Astrocyte of the cerebellum (primary cell): ENCODE measurements around the gene ALDH1L2.

Experiments
- DNase-seq: peaks from one replicate; pipeline ENCODE4 v3.0.0-alpha.2; 2011; ENCODE audit warnings: low read depth
- H3K4me3 ChIP-seq: 2 replicates; pipeline ENCODE4 v1.5.1; 2011; ENCODE audit warnings: mild to moderate bottlenecking, low read depth, low read length, moderate library complexity
- CTCF ChIP-seq: IDR thresholded peaks from 2 replicates; pipeline ENCODE4 v1.5.1; 2012; ENCODE audit warnings: low read length, low read depth, moderate library complexity, mild to moderate bottlenecking; ENCODE audit errors: missing control alignments
- in situ Hi-C: cut with HindIII; loops from 2 replicates; pipeline ENCODE4 v1.10.0; 2017; ENCODE audit warnings: low sequenced_read_pairs

The ALDH1L2 gene

DNA sequence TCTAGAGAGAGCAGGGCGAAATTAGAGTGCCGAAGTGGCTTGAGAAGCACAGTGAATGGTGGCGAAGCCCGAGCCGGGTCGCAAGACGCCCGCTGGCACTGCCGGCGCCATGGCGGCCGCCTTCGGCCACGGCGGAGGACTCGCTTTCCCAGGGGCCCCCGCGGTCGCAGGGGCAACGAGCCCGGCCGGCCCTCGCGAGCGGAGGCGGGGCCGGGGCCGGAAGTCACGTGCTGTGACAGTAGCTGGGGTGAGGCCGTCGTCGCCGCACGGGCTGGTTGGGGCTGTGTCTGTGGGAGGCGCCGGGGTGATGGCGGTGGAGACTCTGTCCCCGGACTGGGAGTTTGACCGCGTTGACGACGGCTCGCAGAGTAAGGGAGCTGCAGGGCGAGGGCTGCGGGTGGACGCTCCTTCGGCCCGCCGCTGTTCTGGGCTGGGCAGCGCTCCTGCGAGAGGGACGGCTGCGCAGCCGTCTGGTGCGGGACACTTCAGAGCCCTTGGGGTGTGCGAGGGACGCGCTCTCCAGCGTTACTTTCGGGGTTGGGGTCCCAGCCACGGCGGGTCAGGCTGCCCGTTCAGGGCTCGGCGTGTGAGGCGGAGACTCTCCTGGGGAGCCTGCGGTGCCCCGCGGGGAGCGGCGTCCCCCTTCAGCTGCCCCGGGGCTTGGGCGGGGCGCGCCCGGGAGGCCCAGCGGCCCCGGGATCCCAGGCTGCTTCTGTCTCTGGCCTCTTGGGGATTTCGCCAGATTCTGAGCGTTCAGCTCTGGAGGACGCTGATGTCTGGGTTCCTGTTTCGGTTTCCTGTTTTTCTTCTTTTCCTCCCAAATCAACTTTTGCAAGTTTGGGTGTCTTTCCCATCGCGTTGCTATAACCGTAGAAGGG is 23.5 kb upstream of the ALDH1L2 start, which contains the start of gene WASHC4:
TSS of gene WASHC4 (plus strand) at position 238 of the 878 bp plus-strand sequence. CDS start at position 308, 70 bp downstream.
- in situ Hi-C loops: no loop called here
- TF ChIP-seq CTCF: no peak
- peak; percentile 60 for DNase-seq
- peak within 1 kb of the TSS; percentile 87 for H3K4me3 ChIP-seq

- H3K4me3 ChIP-seq: peak overlapping the region; percentile 87
- DNase-seq: no peak
- in situ Hi-C loops: no loop called here
- no peak for TF ChIP-seq CTCF
Observed at GRCh38 chr12:105107171-105107493, 22.9 kb upstream of the ALDH1L2 start.

DNA sequence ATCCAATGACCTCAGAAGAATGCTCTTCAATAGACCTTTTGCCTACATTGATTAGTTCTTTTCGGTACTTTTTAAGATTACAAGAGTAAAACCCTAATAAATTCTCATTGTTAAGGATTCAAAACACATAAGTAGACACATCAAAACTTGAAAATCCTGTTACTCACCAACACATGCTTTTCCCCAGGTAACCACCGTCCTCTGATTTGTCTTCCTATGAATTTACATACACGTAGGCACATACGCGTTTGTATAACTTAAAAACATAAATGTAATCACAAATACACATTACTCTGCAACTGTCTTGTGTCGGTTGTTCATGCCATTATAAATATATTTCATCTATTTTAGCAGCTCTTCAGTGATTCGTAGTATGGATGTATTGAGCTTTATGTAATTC is 22.4 kb upstream of the ALDH1L2 start:
- in situ Hi-C loops: no loop called here
- H3K4me3 ChIP-seq: peak overlapping the region; percentile 87
- no peak for DNase-seq

GRCh38 chr12:105104762-105105161 is 20.5 kb upstream of the ALDH1L2 start:
- no peak for TF ChIP-seq CTCF
- in situ Hi-C loops: no loop called here

More for the DNA sequence above, 22.4 kb upstream of the ALDH1L2 start:
- TF ChIP-seq CTCF: no peak

GRCh38 chr12:105102673-105103072 is 18.4 kb upstream of the ALDH1L2 start:
- DNase-seq: no peak
- in situ Hi-C loops: no loop called here
- TF ChIP-seq CTCF: no peak
- H3K4me3 ChIP-seq: no peak overlapping the region

More at GRCh38 chr12:105104762-105105161, 20.5 kb upstream of the ALDH1L2 start:
- DNase-seq: no peak
- no peak overlapping the region for H3K4me3 ChIP-seq

DNA sequence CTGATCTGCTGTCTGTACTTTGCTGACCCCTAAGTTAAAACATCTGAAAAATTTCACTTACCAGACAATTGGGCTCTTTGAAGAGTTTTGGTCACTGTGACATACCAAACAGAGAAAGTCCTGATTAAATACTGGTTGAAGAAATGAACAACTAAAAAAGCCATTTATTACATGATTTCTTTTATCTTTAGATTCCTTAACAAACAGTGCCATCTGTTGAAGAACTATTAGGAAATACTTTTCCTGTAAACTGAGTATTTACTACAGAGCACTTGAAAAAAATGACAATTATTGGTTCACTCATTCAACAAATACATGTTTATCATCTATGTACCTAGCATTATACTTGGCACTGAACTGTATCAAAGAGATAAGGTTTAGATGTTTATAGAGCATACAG is 16.7 kb upstream of the ALDH1L2 start:
- H3K4me3 ChIP-seq: no peak overlapping the region
- in situ Hi-C loops: no loop called here
- no peak for DNase-seq
- TF ChIP-seq CTCF: no peak
